GM19035 (cell line): ENCODE measurements around the gene KIF9.
"Not testable (repeated sequence)": the region's sequence is repeated elsewhere in the genome, so short reads cannot be mapped to it uniquely, and the experiment has no call there.

Experiments
- ATAC-seq: cut with Tn5 transposase; IDR thresholded peaks from one replicate; pipeline ENCODE4 v1.9.1; 2021; ENCODE audit not compliant: unreplicated experiment

KIF9 gene

GRCh38 chr3:47193871-47194859, 88.4 kb downstream of the KIF9 start:
- no peak for ATAC-seq

GRCh38 chr3:47186285-47186684, 96.3 kb downstream of the KIF9 start:
- no peak for ATAC-seq

- ATAC-seq = not testable (repeated sequence)
Measured at GRCh38 chr3:47181685-47182084, 100.9 kb downstream of the KIF9 start.

- not testable (repeated sequence) for ATAC-seq
Measured at GRCh38 chr3:47180011-47180410, 102.6 kb downstream of the KIF9 start.
